Fibroblast of the aortic adventitia (primary cell): Measurements from ENCODE around the gene RBMX. TPM values are rescaled to one million over a fixed set of nuclear protein-coding genes. Genes with fewer than 3 reads are reported as not detected.

Experiments
- DNase-seq: peaks from one replicate; pipeline ENCODE4 v3.0.0-alpha.2; 2010; ENCODE audit warnings: low read depth
- H3K4me3 ChIP-seq: 2 replicates; pipeline ENCODE4 v1.5.1; 2011; ENCODE audit warnings: low read depth, mild to moderate bottlenecking, control low read depth, low read length, moderate library complexity
- small RNA-seq: library from RNA; depleted of rRNA; stranded (forward); fragments of <200 nt; gene quantifications from one replicate; pipeline ENCODE3, GENCODE V24; 2012
- total RNA-seq: library from RNA; depleted of rRNA; stranded (reverse); fragments of >200 nt; gene quantifications from 2 replicates; pipeline ENCODE4 v1.2.3, GENCODE V29; 2012; ENCODE audit warnings: low replicate concordance
- TF ChIP-seq, protein P1 (sequence below): IDR thresholded peaks from 2 replicates; pipeline ENCODE4 v1.5.1; 2011; ENCODE audit warnings: mild to moderate bottlenecking, low read length, control low read depth, inconsistent platforms; ENCODE audit not compliant: insufficient read depth

The RBMX gene
- total RNA-seq, 1 donor = 245 TPM

DNA sequence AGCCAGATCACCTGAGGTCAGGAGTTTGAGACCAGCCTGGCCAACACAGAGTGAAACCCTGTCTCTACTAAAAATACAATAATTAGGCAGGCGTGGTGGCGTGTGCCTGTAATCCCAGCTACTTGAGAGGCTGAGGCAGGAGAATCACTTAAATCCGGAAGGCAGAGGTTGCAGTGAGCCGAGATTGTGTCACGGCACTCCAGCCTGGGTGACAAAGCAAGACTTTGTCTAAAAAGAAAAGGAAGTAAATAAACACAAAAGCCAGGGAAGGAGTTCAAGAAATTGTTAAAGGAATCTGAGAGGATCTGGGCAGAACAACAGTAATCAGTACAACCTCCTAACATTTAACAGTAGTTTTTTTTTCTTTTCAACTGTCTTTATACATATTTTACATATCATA lies 51.1 kb downstream of the RBMX start:
- H3K4me3 ChIP-seq = no peak overlapping the region
- no peak for DNase-seq
- TF ChIP-seq, protein P1, sequence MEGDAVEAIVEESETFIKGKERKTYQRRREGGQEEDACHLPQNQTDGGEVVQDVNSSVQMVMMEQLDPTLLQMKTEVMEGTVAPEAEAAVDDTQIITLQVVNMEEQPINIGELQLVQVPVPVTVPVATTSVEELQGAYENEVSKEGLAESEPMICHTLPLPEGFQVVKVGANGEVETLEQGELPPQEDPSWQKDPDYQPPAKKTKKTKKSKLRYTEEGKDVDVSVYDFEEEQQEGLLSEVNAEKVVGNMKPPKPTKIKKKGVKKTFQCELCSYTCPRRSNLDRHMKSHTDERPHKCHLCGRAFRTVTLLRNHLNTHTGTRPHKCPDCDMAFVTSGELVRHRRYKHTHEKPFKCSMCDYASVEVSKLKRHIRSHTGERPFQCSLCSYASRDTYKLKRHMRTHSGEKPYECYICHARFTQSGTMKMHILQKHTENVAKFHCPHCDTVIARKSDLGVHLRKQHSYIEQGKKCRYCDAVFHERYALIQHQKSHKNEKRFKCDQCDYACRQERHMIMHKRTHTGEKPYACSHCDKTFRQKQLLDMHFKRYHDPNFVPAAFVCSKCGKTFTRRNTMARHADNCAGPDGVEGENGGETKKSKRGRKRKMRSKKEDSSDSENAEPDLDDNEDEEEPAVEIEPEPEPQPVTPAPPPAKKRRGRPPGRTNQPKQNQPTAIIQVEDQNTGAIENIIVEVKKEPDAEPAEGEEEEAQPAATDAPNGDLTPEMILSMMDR = no peak

DNA sequence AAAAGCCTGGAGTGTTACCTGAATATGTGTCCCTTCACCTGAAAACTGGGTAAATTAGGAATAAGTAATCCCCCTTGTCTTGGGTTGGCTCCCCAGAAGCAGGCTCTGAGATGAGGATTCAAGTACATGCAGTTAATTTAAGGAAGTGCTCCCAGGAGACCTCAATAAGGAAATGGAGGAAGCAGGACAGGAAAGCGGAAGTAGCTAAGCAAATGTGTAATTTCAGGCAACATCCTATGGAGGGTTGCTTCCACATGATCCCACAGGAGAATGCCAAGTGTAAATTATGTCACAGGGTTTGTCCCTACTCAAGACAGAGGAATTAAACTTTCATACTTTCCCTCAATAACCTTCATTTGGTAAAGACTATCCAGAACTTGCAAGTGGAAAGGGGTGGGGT lies 51.7 kb downstream of the RBMX start:
- DNase-seq = no peak
- H3K4me3 ChIP-seq = no peak overlapping the region
- TF ChIP-seq, protein P1 = no peak

DNA sequence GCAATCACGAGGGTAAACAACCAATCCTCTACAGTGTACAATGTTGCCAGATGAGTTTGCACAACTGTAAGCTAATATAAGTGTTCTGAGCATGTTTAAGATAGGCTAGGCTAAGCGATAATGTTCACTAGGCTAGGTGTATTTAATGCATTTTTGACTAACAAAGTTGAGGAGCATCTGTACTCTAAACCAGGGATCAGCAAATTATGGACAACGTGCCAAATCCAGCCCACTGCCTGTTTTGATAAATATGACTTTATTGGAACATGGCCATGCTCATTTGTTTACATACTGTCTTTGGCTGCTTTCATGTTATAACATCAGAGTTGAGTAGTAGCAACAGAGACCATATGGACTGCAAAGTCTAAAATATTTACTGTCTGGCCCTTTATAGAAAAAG lies 53.5 kb downstream of the RBMX start:
- no peak for DNase-seq
- H3K4me3 ChIP-seq = no peak overlapping the region
- TF ChIP-seq, protein P1 = no peak

DNA sequence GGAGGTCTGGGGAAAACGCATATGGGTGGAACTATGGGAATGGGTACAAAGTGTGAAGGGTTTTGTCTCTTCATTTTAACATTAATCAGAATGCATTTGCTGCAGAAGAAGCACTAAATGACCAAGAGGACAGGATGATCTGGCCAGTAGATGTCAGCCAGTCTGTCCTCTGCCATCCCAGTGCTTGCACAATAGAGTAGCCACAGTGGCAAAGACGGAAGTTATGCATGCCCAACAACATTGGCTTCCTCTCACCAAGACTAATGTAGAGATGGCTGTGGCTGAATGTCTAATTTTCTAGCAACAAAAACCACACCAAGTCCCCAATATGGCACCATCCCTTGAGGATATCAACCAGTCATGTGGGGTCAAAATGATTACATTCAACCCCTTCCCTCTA lies 54.8 kb downstream of the RBMX start:
- TF ChIP-seq, protein P1 = no peak
- no peak for DNase-seq
- no peak overlapping the region for H3K4me3 ChIP-seq

Small RNA genes lying within 50 kb of the gene (small RNA-seq; reads per million reads assigned to genes)
- not detected for gene SNORD61

Other genes starting within 250 kb of the RBMX start
- gene CD40LG, start 232.6 kb downstream of the RBMX start, total RNA-seq = not detected in 2 replicates
- 8.2 and 10.0 TPM in 2 replicates for gene ARHGEF6, start 99.8 kb downstream of the RBMX start, total RNA-seq
- gene GPR101, start 153.3 kb upstream of the RBMX start, total RNA-seq = not detected in 2 replicates